ENCODE results near the gene SRXN1. TPM values are rescaled to one million over a fixed set of nuclear protein-coding genes. Genes with fewer than 3 reads are reported as not detected.
"Not testable (repeated sequence)": the region's sequence is repeated elsewhere in the genome, so short reads cannot be mapped to it uniquely, and the experiment has no call there.

SRXN1 gene
- 10 to 100 TPM; 13.3 to 26.1 (median 20.7) TPM for polyA plus RNA-seq

- peak within 1 kb of the TSS; percentile 25 for H3K27ac ChIP-seq (ENCODE audit: low read depth, low read length)
- WGBS, 3 donors = 0 to 1% (median 1%) methylated on average over 45 to 73 of the region's 74 CpGs
These were observed at the start of gene SRXN1 for GRCh38 chr20:653110-653589. Gene SRXN1 (minus strand): TSS chr20:653200. CDS start chr20:653185, 15 bp downstream.

- no peak overlapping the region for H3K27ac ChIP-seq (ENCODE audit: low read depth, low read length)
- WGBS, 3 donors = 57 to 70% (median 65%) methylated on average over 6 of the region's 6 CpGs
These were observed 48.6 kb upstream of the SRXN1 start for GRCh38 chr20:701401-702129.

- no peak overlapping the region for H3K27ac ChIP-seq (ENCODE audit: low read depth, low read length)
- WGBS, 3 donors = 46 to 62% (median 51%) methylated on average over 10 of the region's 10 CpGs
These were observed 46.9 kb upstream of the SRXN1 start for GRCh38 chr20:699811-700338.

- WGBS, 3 donors = 39 to 59% (median 56%) methylated on average over 6 of the region's 6 CpGs
- H3K27ac ChIP-seq (ENCODE audit: low read depth, low read length) = no peak overlapping the region
These were observed 46.3 kb upstream of the SRXN1 start for GRCh38 chr20:699342-699741.

- H3K27ac ChIP-seq (ENCODE audit: low read depth, low read length) = no peak overlapping the region
- 40 to 70% (median 53%) methylated on average over 6 of the region's 6 CpGs for WGBS, 3 donors
These were observed 45.3 kb upstream of the SRXN1 start for GRCh38 chr20:698276-698675.

GRCh38 chr20:697826-698225 is 44.8 kb upstream of the SRXN1 start:
- H3K27ac ChIP-seq (ENCODE audit: low read depth, low read length) = no peak overlapping the region
- WGBS, 3 donors = 66 to 82% (median 75%) methylated on average over 9 of the region's 9 CpGs

GRCh38 chr20:695165-695866 is 42.3 kb upstream of the SRXN1 start:
- no peak overlapping the region for H3K27ac ChIP-seq (ENCODE audit: low read depth, low read length)
- WGBS, 3 donors = 21 to 66% (median 64%) methylated on average over 2 of the region's 2 CpGs

- no peak overlapping the region for H3K27ac ChIP-seq (ENCODE audit: low read depth, low read length)
- 58 to 68% (median 59%) methylated on average over 4 of the region's 4 CpGs for WGBS, 3 donors
These were observed 41.5 kb upstream of the SRXN1 start for GRCh38 chr20:694496-694895.

GRCh38 chr20:693786-694185 is 40.8 kb upstream of the SRXN1 start:
- H3K27ac ChIP-seq (ENCODE audit: low read depth, low read length) = not testable (repeated sequence)
- WGBS, 3 donors = 85 to 93% (median 92%) methylated on average over 10 of the region's 10 CpGs

- WGBS, 3 donors = 47 to 67% (median 60%) methylated on average over 1 of the region's 1 CpG
- H3K27ac ChIP-seq (ENCODE audit: low read depth, low read length) = no peak overlapping the region
These were observed 39.0 kb upstream of the SRXN1 start for GRCh38 chr20:692044-692443.

GRCh38 chr20:689947-690346 is 36.9 kb upstream of the SRXN1 start:
- no peak overlapping the region for H3K27ac ChIP-seq (ENCODE audit: low read depth, low read length)
- WGBS, 3 donors = 28 to 57% (median 55%) methylated on average over 1 of the region's 1 CpG

- no peak overlapping the region for H3K27ac ChIP-seq (ENCODE audit: low read depth, low read length)
- WGBS, 3 donors = 76 to 79% (median 79%) methylated on average over 6 of the region's 6 CpGs
These were observed 36.3 kb upstream of the SRXN1 start for GRCh38 chr20:689348-689747.

GRCh38 chr20:688809-689212 is 35.8 kb upstream of the SRXN1 start:
- no peak overlapping the region for H3K27ac ChIP-seq (ENCODE audit: low read depth, low read length)
- WGBS, 3 donors = 17 to 38% (median 36%) methylated on average over 13 of the region's 13 CpGs

GRCh38 chr20:687468-688203 is 34.6 kb upstream of the SRXN1 start:
- no peak overlapping the region for H3K27ac ChIP-seq (ENCODE audit: low read depth, low read length)
- 67 to 78% (median 74%) methylated on average over 9 of the region's 9 CpGs for WGBS, 3 donors

GRCh38 chr20:684676-685319 is 31.8 kb upstream of the SRXN1 start:
- no peak overlapping the region for H3K27ac ChIP-seq (ENCODE audit: low read depth, low read length)
- WGBS, 3 donors = 63 to 66% (median 64%) methylated on average over 4 of the region's 4 CpGs

GRCh38 chr20:682123-682522 is 29.1 kb upstream of the SRXN1 start:
- 45 to 81% (median 71%) methylated on average over 1 of the region's 1 CpG for WGBS, 3 donors
- H3K27ac ChIP-seq (ENCODE audit: low read depth, low read length) = no peak overlapping the region

- H3K27ac ChIP-seq (ENCODE audit: low read depth, low read length) = no peak overlapping the region
- WGBS, 3 donors = 69 to 79% (median 76%) methylated on average over 2 of the region's 2 CpGs
These were observed 27.7 kb upstream of the SRXN1 start for GRCh38 chr20:680638-681187.

- 84 to 90% (median 89%) methylated on average over 5 of the region's 5 CpGs for WGBS, 3 donors
- H3K27ac ChIP-seq (ENCODE audit: low read depth, low read length) = no peak overlapping the region
These were observed 25.0 kb upstream of the SRXN1 start for GRCh38 chr20:677957-678356.
